ENCODE measurements around the gene SPATA31C1.

Gene SPATA31C1

DNA sequence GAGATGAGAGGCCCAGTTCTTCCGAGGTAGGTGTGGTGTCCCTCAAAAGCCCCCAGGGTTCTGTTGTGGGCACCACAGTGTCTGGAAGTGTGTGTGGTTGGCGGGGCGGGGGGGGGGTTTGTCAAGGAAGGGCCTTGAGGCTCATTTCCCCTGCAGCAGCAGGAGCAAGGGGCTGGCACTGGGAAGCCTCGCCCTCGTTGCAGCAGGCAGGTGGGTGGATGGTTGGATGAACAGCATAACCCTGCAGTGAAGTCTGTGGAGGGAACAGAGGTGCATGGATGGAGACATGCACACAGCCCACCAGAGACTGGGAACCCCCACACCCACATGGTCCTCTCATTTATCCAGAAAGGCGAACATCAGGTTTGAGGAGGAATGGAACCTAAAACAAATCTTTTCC is 37.1 kb upstream of the SPATA31C1 start:
- no peak for DNase-seq (ENCODE audit: low read depth in 1 of 2, low spot score in 1 of 2)
- no peak for TF ChIP-seq JUND (IDR thresholded peaks at IDR 0.05; ENCODE audit: low read depth)
- in situ Hi-C loops (cut with HindIII; ENCODE audit: low pct_unique_long_range_greater_than_20kb, low sequenced_read_pairs): no loop called here

DNA sequence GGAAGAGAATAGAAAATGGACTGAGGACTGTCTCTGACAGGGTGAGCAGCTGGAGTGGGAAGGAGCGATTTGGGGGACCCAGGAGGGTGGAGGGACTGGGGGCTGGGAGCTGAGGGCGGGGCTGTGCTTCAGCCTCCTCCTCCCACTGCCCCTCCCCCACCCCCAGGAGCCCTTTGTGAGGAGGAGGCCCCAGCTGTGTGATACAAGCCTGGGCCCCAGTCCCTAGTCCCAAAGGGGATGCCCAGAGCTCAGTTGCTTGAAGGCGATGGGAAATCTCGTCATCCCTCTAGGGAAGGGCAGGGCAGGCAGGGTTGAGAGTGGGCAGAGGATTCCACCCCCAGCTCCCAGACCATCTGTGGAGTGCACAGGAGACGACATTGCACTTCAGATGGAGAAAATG is 35.1 kb upstream of the SPATA31C1 start, which contains the start of gene SPATA31E1:
SPATA31E1 (plus strand) TSS at position 251 of the 400 bp plus-strand sequence; CDS start at position 266, 15 bp downstream.
- DNase-seq (ENCODE audit: low read depth in 1 of 2, low spot score in 1 of 2): no peak
- TF ChIP-seq JUND (IDR thresholded peaks at IDR 0.05; ENCODE audit: low read depth): no peak
- in situ Hi-C loops (cut with HindIII; ENCODE audit: low pct_unique_long_range_greater_than_20kb, low sequenced_read_pairs): no loop called here

DNA sequence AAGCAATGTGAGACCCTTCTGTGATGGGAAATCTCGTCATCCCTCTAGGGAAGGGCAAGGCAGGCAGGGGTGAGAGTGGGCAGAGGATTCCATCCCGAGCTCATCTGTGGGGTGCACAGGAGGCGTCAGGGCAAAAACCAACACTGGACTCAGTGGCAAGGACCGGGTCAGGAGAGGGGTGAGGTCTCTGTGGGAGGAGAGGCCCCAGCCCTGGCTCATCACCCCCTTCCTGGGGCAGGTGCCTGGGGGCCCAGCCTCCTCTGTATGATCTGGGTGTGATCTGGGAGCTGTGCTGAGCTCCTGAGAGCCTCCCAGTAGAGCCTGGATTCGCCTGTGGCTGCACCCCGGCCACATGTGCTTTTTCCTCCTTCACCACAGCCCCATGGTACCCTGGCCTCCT is 34.5 kb upstream of the SPATA31C1 start:
- TF ChIP-seq JUND (IDR thresholded peaks at IDR 0.05; ENCODE audit: low read depth): no peak
- no peak for DNase-seq (ENCODE audit: low read depth in 1 of 2, low spot score in 1 of 2)
- in situ Hi-C loops (cut with HindIII; ENCODE audit: low pct_unique_long_range_greater_than_20kb, low sequenced_read_pairs): no loop called here

- in situ Hi-C loops (cut with HindIII; ENCODE audit: low pct_unique_long_range_greater_than_20kb, low sequenced_read_pairs): no loop called here
- no peak for DNase-seq (ENCODE audit: low read depth in 1 of 2, low spot score in 1 of 2)
- TF ChIP-seq JUND (IDR thresholded peaks at IDR 0.05; ENCODE audit: low read depth): no peak
Observed at GRCh38 chr9:87883990-87884389, 33.8 kb upstream of the SPATA31C1 start.

- in situ Hi-C loops (cut with HindIII; ENCODE audit: low pct_unique_long_range_greater_than_20kb, low sequenced_read_pairs): no loop called here
- DNase-seq (ENCODE audit: low read depth in 1 of 2, low spot score in 1 of 2): no peak
- no peak for TF ChIP-seq JUND (IDR thresholded peaks at IDR 0.05; ENCODE audit: low read depth)
Observed at GRCh38 chr9:87884578-87885459, 32.9 kb upstream of the SPATA31C1 start.

- no peak for TF ChIP-seq JUND (IDR thresholded peaks at IDR 0.05; ENCODE audit: low read depth)
- no peak for DNase-seq (ENCODE audit: low read depth in 1 of 2, low spot score in 1 of 2)
- in situ Hi-C loops (cut with HindIII; ENCODE audit: low pct_unique_long_range_greater_than_20kb, low sequenced_read_pairs): no loop called here
Observed at GRCh38 chr9:87885484-87886189, 32.1 kb upstream of the SPATA31C1 start.

DNA sequence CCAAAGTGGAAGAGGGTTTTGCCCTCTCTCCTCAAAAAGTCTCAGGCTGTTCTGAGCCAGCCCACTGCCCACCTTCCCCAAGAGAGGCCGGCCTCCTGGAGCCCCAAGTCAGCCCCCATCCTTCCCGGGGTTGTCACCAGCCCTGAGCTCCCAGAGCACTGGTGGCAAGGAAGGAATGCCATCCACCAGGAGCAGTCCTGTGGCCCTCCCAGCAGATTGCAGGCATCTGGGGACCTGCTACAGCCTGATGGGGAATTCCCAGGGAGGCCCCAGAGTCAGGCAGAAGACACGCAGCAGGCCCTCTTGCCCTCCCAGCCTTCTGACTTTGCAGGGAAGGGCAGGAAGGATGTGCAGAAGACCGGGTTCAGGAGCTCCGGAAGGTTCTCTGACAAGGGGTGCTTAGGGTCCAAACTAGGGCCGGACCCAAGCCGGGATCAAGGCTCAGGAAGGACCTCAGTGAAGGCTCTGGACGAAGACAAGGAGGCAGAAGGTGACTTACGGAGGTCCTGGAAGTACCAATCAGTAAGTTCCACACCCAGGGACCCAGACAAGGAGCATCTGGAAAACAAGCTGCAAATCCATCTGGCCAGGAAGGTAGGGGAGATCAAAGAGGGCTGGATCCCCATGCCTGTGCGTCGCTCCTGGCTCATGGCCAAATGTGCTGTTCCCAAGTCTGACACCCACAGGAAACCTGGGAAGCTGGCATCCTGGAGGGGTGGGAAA is 31.4 kb upstream of the SPATA31C1 start:
- in situ Hi-C loops (cut with HindIII; ENCODE audit: low pct_unique_long_range_greater_than_20kb, low sequenced_read_pairs): no loop called here
- no peak for TF ChIP-seq JUND (IDR thresholded peaks at IDR 0.05; ENCODE audit: low read depth)

GRCh38 chr9:87886933-87887505 is 30.7 kb upstream of the SPATA31C1 start:
- TF ChIP-seq JUND (IDR thresholded peaks at IDR 0.05; ENCODE audit: low read depth): no peak
- in situ Hi-C loops (cut with HindIII; ENCODE audit: low pct_unique_long_range_greater_than_20kb, low sequenced_read_pairs): no loop called here
- no peak for DNase-seq (ENCODE audit: low read depth in 1 of 2, low spot score in 1 of 2)

More for the DNA sequence above, 31.4 kb upstream of the SPATA31C1 start:
- DNase-seq (ENCODE audit: low read depth in 1 of 2, low spot score in 1 of 2): no peak

DNA sequence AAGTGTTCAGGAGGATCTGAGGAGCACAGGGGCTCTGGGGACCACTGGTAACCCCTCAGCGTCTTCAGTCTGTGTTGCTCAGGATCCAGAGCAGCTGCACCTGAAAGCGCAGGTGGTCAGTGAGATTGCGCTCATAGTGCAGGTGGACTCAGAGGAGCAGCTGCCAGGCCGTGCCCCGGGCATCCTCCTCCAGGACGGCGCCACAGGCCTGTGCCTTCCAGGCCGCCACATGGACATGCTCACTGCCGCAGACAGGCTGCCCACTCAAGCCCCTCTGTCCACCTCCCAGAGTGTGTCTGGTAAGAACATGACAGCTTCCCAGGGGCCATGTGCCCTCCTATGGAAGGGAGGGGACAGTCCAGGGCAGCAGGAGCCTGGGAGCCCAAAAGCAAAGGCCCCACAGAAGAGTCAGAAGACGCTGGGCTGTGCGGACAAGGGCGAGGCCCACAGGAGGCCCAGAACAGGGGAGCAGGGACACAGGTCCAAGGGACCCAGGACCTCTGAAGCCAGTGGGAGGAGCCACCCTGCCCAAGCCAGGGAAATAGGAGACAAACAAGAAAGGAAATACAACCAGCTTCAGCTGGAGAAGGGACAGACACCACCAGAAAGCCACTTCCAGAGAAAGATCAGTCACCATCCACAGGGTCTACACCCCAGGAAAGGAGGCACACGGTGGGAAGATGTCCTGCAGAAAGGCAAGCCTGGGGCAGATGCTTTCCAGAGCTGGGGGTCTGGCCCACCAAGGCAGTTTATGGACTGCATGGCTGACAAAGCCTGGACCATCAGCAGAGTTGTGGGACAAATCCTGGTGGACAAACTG is 29.9 kb upstream of the SPATA31C1 start:
- no peak for TF ChIP-seq JUND (IDR thresholded peaks at IDR 0.05; ENCODE audit: low read depth)
- in situ Hi-C loops (cut with HindIII; ENCODE audit: low pct_unique_long_range_greater_than_20kb, low sequenced_read_pairs): no loop called here
- no peak for DNase-seq (ENCODE audit: low read depth in 1 of 2, low spot score in 1 of 2)

DNA sequence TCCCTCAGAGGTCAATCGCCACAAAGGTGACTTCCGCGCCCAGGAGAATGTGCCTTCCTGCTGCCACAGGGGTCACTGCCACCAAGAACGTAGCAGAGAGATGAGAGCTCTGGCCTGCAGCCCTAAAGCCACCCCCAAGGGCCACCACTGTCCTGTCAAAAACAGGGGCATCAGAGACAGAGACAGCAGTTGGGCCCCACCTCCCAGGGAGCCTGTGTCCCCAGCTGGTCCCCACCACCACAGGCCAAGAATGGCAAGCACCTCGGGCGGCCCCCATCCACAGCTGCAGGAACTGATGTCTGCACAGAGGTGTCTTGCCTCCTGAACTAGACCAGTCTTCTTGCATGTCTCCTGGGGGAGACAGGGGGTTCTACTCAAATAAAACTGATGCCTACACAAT is 29.3 kb upstream of the SPATA31C1 start:
- in situ Hi-C loops (cut with HindIII; ENCODE audit: low pct_unique_long_range_greater_than_20kb, low sequenced_read_pairs): no loop called here
- DNase-seq (ENCODE audit: low read depth in 1 of 2, low spot score in 1 of 2): no peak
- no peak for TF ChIP-seq JUND (IDR thresholded peaks at IDR 0.05; ENCODE audit: low read depth)

DNA sequence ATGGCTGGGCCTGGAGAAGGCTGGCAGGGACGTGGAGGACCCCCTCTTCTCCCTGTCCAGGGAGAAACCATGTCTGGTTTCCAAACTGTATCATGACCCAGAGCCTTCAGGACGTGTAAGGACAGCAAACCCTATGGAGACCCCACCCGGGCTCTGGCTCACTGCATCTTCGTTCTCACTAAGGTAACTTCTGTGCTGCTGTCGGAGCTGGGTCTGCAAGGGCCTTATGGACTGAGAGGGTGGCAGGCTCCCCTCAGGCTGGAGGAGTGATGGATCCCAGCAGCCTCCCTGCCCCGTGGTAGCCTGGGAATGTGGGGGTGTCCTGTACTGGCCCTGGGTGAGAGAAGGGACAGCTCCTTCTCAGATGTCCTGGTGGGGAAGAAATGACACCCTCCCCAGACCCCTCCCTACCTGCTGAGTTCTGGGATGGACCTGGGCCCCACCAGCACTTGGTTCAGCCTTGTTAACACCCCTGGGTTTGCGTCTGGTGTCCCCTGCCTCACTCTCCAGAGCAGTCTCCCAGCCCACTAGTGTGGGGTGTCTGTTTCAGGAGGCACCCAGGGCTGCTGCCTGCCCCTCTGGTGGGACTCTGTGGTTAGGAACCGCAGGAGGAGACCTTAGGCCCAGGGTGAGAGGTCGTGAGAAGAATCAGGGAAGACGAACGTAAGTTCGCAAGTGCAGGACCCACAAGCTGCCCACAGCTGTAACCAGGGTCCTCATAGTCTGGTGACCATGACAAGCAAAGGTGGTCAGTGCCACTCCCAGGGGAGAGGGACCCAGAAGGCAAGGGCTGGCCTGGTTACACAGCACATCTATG is 28.5 kb upstream of the SPATA31C1 start:
- TF ChIP-seq JUND (IDR thresholded peaks at IDR 0.05; ENCODE audit: low read depth): no peak
- DNase-seq (ENCODE audit: low read depth in 1 of 2, low spot score in 1 of 2): no peak
- in situ Hi-C loops (cut with HindIII; ENCODE audit: low pct_unique_long_range_greater_than_20kb, low sequenced_read_pairs): no loop called here

All from T47D (cell line).